Measurements from ENCODE around the gene RPS6KB1.

DNA sequence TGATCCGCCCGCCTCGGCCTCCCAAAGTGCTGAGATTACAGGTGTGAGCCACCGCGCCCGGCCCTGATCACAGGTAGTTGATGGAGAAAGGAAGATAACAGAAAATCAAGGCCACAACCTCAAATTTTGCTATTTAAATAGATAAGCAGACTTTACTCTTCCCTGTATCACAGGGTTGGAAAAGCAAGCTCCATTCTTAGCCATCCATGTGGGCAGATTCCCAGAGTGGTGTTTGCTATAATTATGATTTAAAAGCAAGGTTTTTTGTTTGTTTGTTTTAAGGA is 44.6 kb upstream of the RPS6KB1 start:
- TF ChIP-seq SMC3 (IDR thresholded peaks at IDR 0.05; ENCODE audit: low read depth, low read length) (no peak), EZH2phosphoT487 (IDR thresholded peaks at IDR 0.05; ENCODE audit: borderline replicate concordance, low read depth) (no peak), FOXM1 (IDR thresholded peaks at IDR 0.05; ENCODE audit: low read depth) (no peak), RFX5 (IDR thresholded peaks at IDR 0.05; ENCODE audit: low read length) (no peak), RXRA (IDR thresholded peaks at IDR 0.05; ENCODE audit: borderline replicate concordance, low read depth) (no peak), TAF1 (IDR thresholded peaks at IDR 0.05; ENCODE audit: borderline replicate concordance, low read depth, low read length) (no peak), RAD21 (IDR thresholded peaks at IDR 0.05; ENCODE audit: low read length) (no peak), POLR2AphosphoS5 (IDR thresholded peaks at IDR 0.05; ENCODE audit: low read depth, low read length) (no peak), EP300 (IDR thresholded peaks at IDR 0.05; ENCODE audit: borderline replicate concordance in 1 of 2, low read depth in 1 of 2, low read length in 1 of 2) (no peak), GABPA (IDR thresholded peaks at IDR 0.05; ENCODE audit: low read depth) (no peak)
- TF ChIP-seq, protein P1, sequence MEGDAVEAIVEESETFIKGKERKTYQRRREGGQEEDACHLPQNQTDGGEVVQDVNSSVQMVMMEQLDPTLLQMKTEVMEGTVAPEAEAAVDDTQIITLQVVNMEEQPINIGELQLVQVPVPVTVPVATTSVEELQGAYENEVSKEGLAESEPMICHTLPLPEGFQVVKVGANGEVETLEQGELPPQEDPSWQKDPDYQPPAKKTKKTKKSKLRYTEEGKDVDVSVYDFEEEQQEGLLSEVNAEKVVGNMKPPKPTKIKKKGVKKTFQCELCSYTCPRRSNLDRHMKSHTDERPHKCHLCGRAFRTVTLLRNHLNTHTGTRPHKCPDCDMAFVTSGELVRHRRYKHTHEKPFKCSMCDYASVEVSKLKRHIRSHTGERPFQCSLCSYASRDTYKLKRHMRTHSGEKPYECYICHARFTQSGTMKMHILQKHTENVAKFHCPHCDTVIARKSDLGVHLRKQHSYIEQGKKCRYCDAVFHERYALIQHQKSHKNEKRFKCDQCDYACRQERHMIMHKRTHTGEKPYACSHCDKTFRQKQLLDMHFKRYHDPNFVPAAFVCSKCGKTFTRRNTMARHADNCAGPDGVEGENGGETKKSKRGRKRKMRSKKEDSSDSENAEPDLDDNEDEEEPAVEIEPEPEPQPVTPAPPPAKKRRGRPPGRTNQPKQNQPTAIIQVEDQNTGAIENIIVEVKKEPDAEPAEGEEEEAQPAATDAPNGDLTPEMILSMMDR (IDR thresholded peaks at IDR 0.05) = no peak
- TF ChIP-seq, protein P2, sequence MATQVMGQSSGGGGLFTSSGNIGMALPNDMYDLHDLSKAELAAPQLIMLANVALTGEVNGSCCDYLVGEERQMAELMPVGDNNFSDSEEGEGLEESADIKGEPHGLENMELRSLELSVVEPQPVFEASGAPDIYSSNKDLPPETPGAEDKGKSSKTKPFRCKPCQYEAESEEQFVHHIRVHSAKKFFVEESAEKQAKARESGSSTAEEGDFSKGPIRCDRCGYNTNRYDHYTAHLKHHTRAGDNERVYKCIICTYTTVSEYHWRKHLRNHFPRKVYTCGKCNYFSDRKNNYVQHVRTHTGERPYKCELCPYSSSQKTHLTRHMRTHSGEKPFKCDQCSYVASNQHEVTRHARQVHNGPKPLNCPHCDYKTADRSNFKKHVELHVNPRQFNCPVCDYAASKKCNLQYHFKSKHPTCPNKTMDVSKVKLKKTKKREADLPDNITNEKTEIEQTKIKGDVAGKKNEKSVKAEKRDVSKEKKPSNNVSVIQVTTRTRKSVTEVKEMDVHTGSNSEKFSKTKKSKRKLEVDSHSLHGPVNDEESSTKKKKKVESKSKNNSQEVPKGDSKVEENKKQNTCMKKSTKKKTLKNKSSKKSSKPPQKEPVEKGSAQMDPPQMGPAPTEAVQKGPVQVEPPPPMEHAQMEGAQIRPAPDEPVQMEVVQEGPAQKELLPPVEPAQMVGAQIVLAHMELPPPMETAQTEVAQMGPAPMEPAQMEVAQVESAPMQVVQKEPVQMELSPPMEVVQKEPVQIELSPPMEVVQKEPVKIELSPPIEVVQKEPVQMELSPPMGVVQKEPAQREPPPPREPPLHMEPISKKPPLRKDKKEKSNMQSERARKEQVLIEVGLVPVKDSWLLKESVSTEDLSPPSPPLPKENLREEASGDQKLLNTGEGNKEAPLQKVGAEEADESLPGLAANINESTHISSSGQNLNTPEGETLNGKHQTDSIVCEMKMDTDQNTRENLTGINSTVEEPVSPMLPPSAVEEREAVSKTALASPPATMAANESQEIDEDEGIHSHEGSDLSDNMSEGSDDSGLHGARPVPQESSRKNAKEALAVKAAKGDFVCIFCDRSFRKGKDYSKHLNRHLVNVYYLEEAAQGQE (IDR thresholded peaks at IDR 0.05; ENCODE audit: low read depth, low read length) = no peak
